SU-DHL-6 (cell line): ENCODE measurements around the gene ZC3H7B.

ENCODE experiments used
- H2AFZ ChIP-seq: fragments of 200-600 bp; sonication (generic); 2 replicates; pipeline ENCODE4 v1.6.1; 2014; ENCODE audit warnings: low read depth, mild to moderate bottlenecking, moderate library complexity, mixed read lengths, antibody characterized with exemption, low read length; ENCODE audit not compliant: severe bottlenecking
- H3F3A ChIP-seq: fragments of 200-600 bp; shearing (Covaris generic); 2 replicates; pipeline ENCODE4 v1.6.0; 2016; ENCODE audit warnings: antibody characterized with exemption, mild to moderate bottlenecking; ENCODE audit not compliant: insufficient read depth
- H3K27ac ChIP-seq: fragments of 200-600 bp; sonication (generic); 2 replicates; pipeline ENCODE4 v1.5.1; 2016; ENCODE audit warnings: low read depth, mild to moderate bottlenecking, low read length, moderate library complexity, mixed read lengths
- H3K27me3 ChIP-seq: fragments of 200-600 bp; sonication (generic), shearing (Covaris generic); 2 replicates; pipeline ENCODE4 v1.6.0; 2014; ENCODE audit warnings: mild to moderate bottlenecking, low read length
- H3K36me3 ChIP-seq: fragments of 200-600 bp; sonication (generic); 2 replicates; pipeline ENCODE4 v1.6.1; 2014; ENCODE audit warnings: mild to moderate bottlenecking, low read length, mixed read lengths
- H3K4me2 ChIP-seq: fragments of 300-600, 200-600 bp; shearing (Covaris generic), sonication (generic); 2 replicates; pipeline ENCODE4 v1.6.0; 2014; ENCODE audit warnings: low read length, low read depth, mild to moderate bottlenecking; ENCODE audit not compliant: poor library complexity, severe bottlenecking
- H3K4me3 ChIP-seq: fragments of 200-600 bp; sonication (generic); 2 replicates; pipeline ENCODE4 v1.5.1; 2014; ENCODE audit warnings: antibody characterized with exemption, low read length, mild to moderate bottlenecking, mixed read lengths; ENCODE audit not compliant: insufficient read depth, poor library complexity, severe bottlenecking
- H3K79me2 ChIP-seq: fragments of 200-600 bp; sonication (generic); 2 replicates; pipeline ENCODE4 v1.6.1; 2014; ENCODE audit warnings: mild to moderate bottlenecking, low read length, moderate library complexity; ENCODE audit not compliant: insufficient read depth
- H3K9ac ChIP-seq: fragments of 200-600 bp; sonication (generic); 2 replicates; pipeline ENCODE4 v1.7.0; 2014; ENCODE audit warnings: mild to moderate bottlenecking, low read length
- H3K9me2 ChIP-seq: fragments of 200-600 bp; sonication (generic); replicated peaks from 2 replicates; pipeline ENCODE4 v1.6.1; 2014; ENCODE audit warnings: low read length; ENCODE audit not compliant: insufficient read depth
- H3K9me3 ChIP-seq: fragments of 200-600 bp; sonication (generic); 2 replicates; pipeline ENCODE4 v1.6.1; 2014; ENCODE audit warnings: low read length, mixed read lengths; ENCODE audit not compliant: insufficient read depth
- H4K20me1 ChIP-seq: fragments of 200-600 bp; sonication (generic); 2 replicates; pipeline ENCODE4 v1.6.1; 2014; ENCODE audit warnings: low read depth, mild to moderate bottlenecking, antibody characterized with exemption, low read length, moderate library complexity, mixed read lengths
- CTCF ChIP-seq: fragments of 200-600 bp; sonication (generic); IDR thresholded peaks from one replicate; pipeline ENCODE4 v1.5.1; 2017; ENCODE audit warnings: antibody characterized with exemption, mild to moderate bottlenecking, low read length, moderate library complexity; ENCODE audit not compliant: insufficient read depth, poor library complexity, severe bottlenecking
- EZH2phosphoT487 ChIP-seq: fragments of 200-600 bp; sonication (generic), shearing (Covaris generic); conservative IDR thresholded peaks from 2 replicates; pipeline ENCODE4 v1.6.1; 2018; ENCODE audit warnings: mild to moderate bottlenecking, antibody characterized with exemption, low read length, moderate library complexity, mixed read lengths

Gene ZC3H7B

GRCh38 chr22:41365425-41365824, 64.1 kb downstream of the ZC3H7B start:
- Histone ChIP-seq H3K9ac (no peak overlapping the region), H3K27ac (no peak overlapping the region), H4K20me1 (no peaks in the 10 kb centered on the region), H3K4me3 (no peak overlapping the region), H3K79me2 (no peaks in the 10 kb centered on the region), H3K36me3 (no peaks in the 10 kb centered on the region), H2AFZ (no peak overlapping the region), H3F3A (no peaks in the 10 kb centered on the region), H3K9me2 (no peaks in the 10 kb centered on the region), H3K4me2 (no peak overlapping the region), H3K9me3 (no peaks in the 10 kb centered on the region), H3K27me3 (no peaks in the 10 kb centered on the region)
- TF ChIP-seq EZH2phosphoT487 (no peak), CTCF (no peak)

GRCh38 chr22:41366323-41367029, 65.2 kb downstream of the ZC3H7B start:
- Histone ChIP-seq H3K27ac (no peak overlapping the region), H3K27me3 (no peaks in the 10 kb centered on the region), H3F3A (no peaks in the 10 kb centered on the region), H3K36me3 (no peaks in the 10 kb centered on the region), H3K4me3 (no peak overlapping the region), H3K9me3 (no peaks in the 10 kb centered on the region), H3K4me2 (no peak overlapping the region), H3K9ac (no peak overlapping the region), H3K79me2 (no peaks in the 10 kb centered on the region), H4K20me1 (no peaks in the 10 kb centered on the region), H3K9me2 (no peaks in the 10 kb centered on the region), H2AFZ (no peak overlapping the region)
- TF ChIP-seq CTCF (no peak), EZH2phosphoT487 (no peak)

- H3K27me3 ChIP-seq: no peaks in the 10 kb centered on the region
- H4K20me1 ChIP-seq: no peaks in the 10 kb centered on the region
- no peak for TF ChIP-seq EZH2phosphoT487
- TF ChIP-seq CTCF: no peak
- H2AFZ ChIP-seq: no peak overlapping the region
- no peak overlapping the region for H3K9ac ChIP-seq
- H3K79me2 ChIP-seq: no peaks in the 10 kb centered on the region
- H3F3A ChIP-seq: no peaks in the 10 kb centered on the region
- H3K4me2 ChIP-seq: no peak overlapping the region
- H3K27ac ChIP-seq: no peak overlapping the region
- no peaks in the 10 kb centered on the region for H3K9me3 ChIP-seq
- no peak overlapping the region for H3K4me3 ChIP-seq
- no peaks in the 10 kb centered on the region for H3K36me3 ChIP-seq
- no peaks in the 10 kb centered on the region for H3K9me2 ChIP-seq
Measured at GRCh38 chr22:41367039-41367679, 65.8 kb downstream of the ZC3H7B start.
